Midbrain (tissue), 1 donor: ENCODE data around the gene RRP9.
A peak's percentile ranks its signal among the peaks of the same experiment; 100 is the strongest.

Experiments used
- DNase-seq: peaks from one replicate; lab custom pipeline; 2025; lab: John Stamatoyannopoulos, UW

The RRP9 gene

GRCh38 chr3:51955893-51956770 lies 14.4 kb upstream of the RRP9 start:
- DNase-seq = peak; percentile 78

GRCh38 chr3:51955175-51955892 lies 13.6 kb upstream of the RRP9 start, which contains the start of gene GPR62:
TSS of gene GPR62 (plus strand) at chr3:51955381. CDS start at chr3:51955653, 272 bp downstream.
- peak; percentile 85 for DNase-seq

- no peak for DNase-seq
These were observed 13.0 kb upstream of the RRP9 start for GRCh38 chr3:51954713-51955112.

- no peak for DNase-seq
These were observed 12.4 kb upstream of the RRP9 start for GRCh38 chr3:51954105-51954504.

GRCh38 chr3:51953445-51953844 lies 11.7 kb upstream of the RRP9 start:
- DNase-seq = no peak

- DNase-seq = no peak
These were observed 9.2 kb upstream of the RRP9 start for GRCh38 chr3:51950899-51951298.

- DNase-seq = no peak
These were observed 7.4 kb upstream of the RRP9 start for GRCh38 chr3:51949121-51949520.

GRCh38 chr3:51948016-51948580 lies 6.4 kb upstream of the RRP9 start:
- DNase-seq = no peak

- no peak for DNase-seq
These were observed 5.7 kb upstream of the RRP9 start for GRCh38 chr3:51947215-51947900.

GRCh38 chr3:51946796-51947195 lies 5.1 kb upstream of the RRP9 start:
- no peak for DNase-seq

GRCh38 chr3:51945926-51946705 lies 4.4 kb upstream of the RRP9 start:
- DNase-seq = no peak

- no peak for DNase-seq
These were observed 3.5 kb upstream of the RRP9 start for GRCh38 chr3:51945031-51945840.

- no peak for DNase-seq
These were observed 2.8 kb upstream of the RRP9 start for GRCh38 chr3:51944451-51945021.

GRCh38 chr3:51943451-51944391 lies 2.0 kb upstream of the RRP9 start:
- no peak for DNase-seq

- no peak for DNase-seq
These were observed 1.1 kb upstream of the RRP9 start for GRCh38 chr3:51942603-51943450.

GRCh38 chr3:51941463-51941797 lies 274 bp downstream of the RRP9 start:
- DNase-seq = no peak

- no peak for DNase-seq
These were observed 849 bp downstream of the RRP9 start for GRCh38 chr3:51940648-51941462.
